GM23338 (cell line): ENCODE measurements around the gene CNTNAP2. TPM values are rescaled to one million over a fixed set of nuclear protein-coding genes. Genes with fewer than 3 reads are reported as not detected.

Experiments
- ATAC-seq: fragments of 200-7000 bp; cut with Tn5 transposase; 3 replicates; pipeline ENCODE4 v1.9.1; 2020
- DNase-seq: peaks from one replicate; pipeline ENCODE4 v3.0.0-alpha.2; 2015; ENCODE audit warnings: low spot score
- H2AFZ ChIP-seq: fragments of 200-600 bp; sonication (generic); 2 replicates; pipeline ENCODE4 v1.8.0; 2016; ENCODE audit warnings: antibody characterized with exemption, mild to moderate bottlenecking, moderate library complexity
- H3F3A ChIP-seq: fragments of 200-600 bp; sonication (generic); replicated peaks from 2 replicates; pipeline ENCODE4 v1.8.0; 2017; ENCODE audit warnings: antibody characterized with exemption, mixed run types, low read depth
- H3K27ac ChIP-seq: fragments of 200-600 bp; sonication (generic); 2 replicates; pipeline ENCODE4 v1.6.1; 2016; ENCODE audit warnings: low read depth
- H3K27me3 ChIP-seq: fragments of 200-600 bp; sonication (generic); 2 replicates; pipeline ENCODE4 v1.8.0; 2016; ENCODE audit warnings: mild to moderate bottlenecking, mixed run types, moderate library complexity; ENCODE audit not compliant: insufficient read depth
- H3K36me3 ChIP-seq: fragments of 200-600 bp; sonication (generic); 2 replicates; pipeline ENCODE4 v1.8.0; 2016; ENCODE audit warnings: mild to moderate bottlenecking; ENCODE audit not compliant: insufficient read depth
- H3K4me1 ChIP-seq: fragments of 200-600 bp; sonication (generic); 2 replicates; pipeline ENCODE4 v1.8.0; 2016; ENCODE audit warnings: mild to moderate bottlenecking, moderate library complexity; ENCODE audit not compliant: insufficient read depth
- H3K4me2 ChIP-seq: fragments of 200-600 bp; sonication (generic); 2 replicates; pipeline ENCODE4 v1.7.1; 2017; ENCODE audit warnings: mixed run types
- H3K4me3 ChIP-seq: fragments of 200-600 bp; sonication (generic); 2 replicates; pipeline ENCODE4 v1.6.1; 2016; ENCODE audit warnings: mixed run types
- H3K79me2 ChIP-seq: fragments of 200-600 bp; sonication (generic); replicated peaks from 2 replicates; pipeline ENCODE4 v1.8.0; 2017; ENCODE audit warnings: mild to moderate bottlenecking; ENCODE audit not compliant: insufficient read depth
- H3K9me2 ChIP-seq: fragments of 200-600 bp; sonication (generic); 2 replicates; pipeline ENCODE4 v1.8.0; 2017; ENCODE audit not compliant: insufficient read depth
- H4K20me1 ChIP-seq: fragments of 200-600 bp; sonication (generic); replicated peaks from 2 replicates; pipeline ENCODE4 v1.8.0; 2017; ENCODE audit warnings: mild to moderate bottlenecking; ENCODE audit not compliant: insufficient read depth
- H3K27ac Mint-ChIP-seq: 2 replicates; pipeline ENCODE4 v1.8.0; 2020; ENCODE audit warnings: inconsistent platforms, mild to moderate bottlenecking, moderate library complexity, mixed read lengths
- H3K27me3 Mint-ChIP-seq: 3 replicates; pipeline ENCODE4 v1.8.0; 2022; ENCODE audit warnings: low read depth, mild to moderate bottlenecking, moderate library complexity, mixed read lengths, inconsistent platforms; ENCODE audit not compliant: insufficient read depth, poor library complexity
- H3K36me3 Mint-ChIP-seq: 3 replicates; pipeline ENCODE4 v1.8.0; 2021; ENCODE audit warnings: low read depth, mild to moderate bottlenecking, inconsistent platforms, moderate library complexity, mixed read lengths
- H3K4me1 Mint-ChIP-seq: 3 replicates; pipeline ENCODE4 v1.8.0; 2020; ENCODE audit warnings: mild to moderate bottlenecking, inconsistent platforms, mixed read lengths
- H3K4me3 Mint-ChIP-seq: 3 replicates; pipeline ENCODE4 v1.8.0; 2021; ENCODE audit warnings: moderate library complexity, mild to moderate bottlenecking, inconsistent platforms, mixed read lengths
- H3K9me3 Mint-ChIP-seq: 3 replicates; pipeline ENCODE4 v1.8.0; 2020; ENCODE audit warnings: moderate library complexity, mild to moderate bottlenecking, inconsistent platforms, mixed read lengths
- CREB1 ChIP-seq: fragments of 250-450 bp; sonication (Bioruptor Pico); IDR thresholded peaks from 2 replicates; pipeline ENCODE4 v1.5.0; 2020; ENCODE audit warnings: low read depth, mild to moderate bottlenecking, moderate library complexity
- CTCF ChIP-seq, 2 experiments: fragments of 200-600 bp in 1 of 2; sonication (generic) in 1 of 2; conservative IDR thresholded peaks; 2 replicates each; pipeline versions ENCODE4 v1.5.1 to v1.6.1; 2016 to 2017; ENCODE audit warnings: antibody characterized with exemption in 2 of 2, low read depth in 2 of 2, mild to moderate bottlenecking in 2 of 2, moderate library complexity in 1 of 2
- ETS1 ChIP-seq: IDR thresholded peaks from 2 replicates; pipeline ENCODE4 v1.6.1; 2016; ENCODE audit warnings: antibody characterized with exemption
- EZH2 ChIP-seq: fragments of 200-600 bp; sonication (generic); IDR thresholded peaks from one replicate; pipeline ENCODE4 v1.8.0; 2017; ENCODE audit warnings: antibody characterized with exemption, mild to moderate bottlenecking, low read depth; ENCODE audit not compliant: unreplicated experiment
- EZH2phosphoT487 ChIP-seq: fragments of 200-600 bp; sonication (generic); IDR thresholded peaks from one replicate; pipeline ENCODE4 v1.8.1; 2018; ENCODE audit warnings: antibody characterized with exemption; ENCODE audit not compliant: unreplicated experiment
- POLR2AphosphoS5 ChIP-seq: IDR thresholded peaks from 2 replicates; pipeline ENCODE4 v1.6.1; 2016; ENCODE audit warnings: antibody characterized with exemption, low read depth
- STAT1 ChIP-seq: IDR thresholded peaks from one replicate; pipeline ENCODE4 v1.6.1; 2016; ENCODE audit warnings: antibody characterized with exemption; ENCODE audit not compliant: unreplicated experiment
- ZNF114 ChIP-seq: fragments of 250-450 bp; sonication (Bioruptor Pico); IDR thresholded peaks from 2 replicates; pipeline ENCODE4 v1.5.0; 2020; ENCODE audit warnings: mild to moderate bottlenecking, moderate library complexity
- ZNF331 ChIP-seq: fragments of 250-450 bp; sonication (Bioruptor Pico); IDR thresholded peaks from 2 replicates; pipeline ENCODE4 v1.5.0; 2020; ENCODE audit warnings: low read depth, mild to moderate bottlenecking, moderate library complexity
- ZNF462 ChIP-seq: fragments of 250-450 bp; sonication (Bioruptor Pico); IDR thresholded peaks from 2 replicates; pipeline ENCODE4 v1.5.0; 2020; ENCODE audit warnings: mild to moderate bottlenecking, moderate library complexity
- polyA plus RNA-seq: library from polyadenylated mRNA; unstranded; fragments of >200 nt; fragmentation: Nextera tagmentation; extraction: Ambion mirVana; gene quantifications from 2 replicates; pipeline ENCODE4 v1.2.1, GENCODE V29; 2016
- total RNA-seq: library from RNA; depleted of rRNA; stranded (reverse); fragments of >200 nt; shearing (Covaris generic); gene quantifications from 2 replicates; pipeline ENCODE4 v1.2.3, GENCODE V29; 2014

Gene CNTNAP2
- total and polyA plus RNA-seq, 2 experiments from 2014 or later: 38.2 to 61.3 TPM

GRCh38 chr7:148434887-148435286, 2318.3 kb downstream of the CNTNAP2 start:
- H3K9me3 Mint-ChIP-seq: peaks cover 6% of the 10 kb centered on the region; the same call in 1 of the 3 replicates
- H3K79me2 ChIP-seq: no peaks in the 10 kb centered on the region
- no peak overlapping the region for H3K4me2 ChIP-seq

GRCh38 chr7:148435715-148436114, 2319.1 kb downstream of the CNTNAP2 start:
- Mint-ChIP-seq H3K27ac (no peak overlapping the region), H3K4me1 (no peaks in the 10 kb centered on the region; the same call in 2 of the 3 replicates), H3K9me3 (peaks cover 2% of the 10 kb centered on the region; the same call in 1 of the 3 replicates), H3K27me3 (peaks cover 5% of the 10 kb centered on the region), H3K4me3 (no peak overlapping the region), H3K36me3 (no peaks in the 10 kb centered on the region)
- ATAC-seq (no peak), DNase-seq (no peak)
- Histone ChIP-seq H3K36me3 (no peaks in the 10 kb centered on the region), H3K4me2 (no peak overlapping the region), H3K4me3 (no peak overlapping the region), H3F3A (no peaks in the 10 kb centered on the region), H3K27me3 (no peaks in the 10 kb centered on the region), H3K4me1 (no peaks in the 10 kb centered on the region), H3K27ac (no peak overlapping the region), H3K9me2 (no peaks in the 10 kb centered on the region; the same call in 1 of the 2 replicates), H4K20me1 (no peaks in the 10 kb centered on the region), H3K79me2 (no peaks in the 10 kb centered on the region), H2AFZ (no peak overlapping the region)
- TF ChIP-seq EZH2 (no peak), CREB1 (CRISPR knock-in tag) (no peak), STAT1 (no peak), ZNF462 (CRISPR knock-in tag) (no peak), CTCF (conservative IDR thresholded peaks at IDR 0.05; ENCODE audit: low read depth in 2 of 2) (no peak), EZH2phosphoT487 (no peak), ZNF331 (CRISPR knock-in tag) (no peak), ZNF114 (CRISPR knock-in tag) (no peak)

More at GRCh38 chr7:148434887-148435286, 2318.3 kb downstream of the CNTNAP2 start:
- Histone ChIP-seq H2AFZ (0 out of 2 replicates have a peak overlapping the region, but pooled peaks have one; percentile 23), H4K20me1 (no peaks in the 10 kb centered on the region), H3K4me3 (no peak overlapping the region), H3K27ac (no peak overlapping the region), H3F3A (no peaks in the 10 kb centered on the region), H3K36me3 (no peaks in the 10 kb centered on the region), H3K4me1 (no peaks in the 10 kb centered on the region), H3K9me2 (no peaks in the 10 kb centered on the region; the same call in 1 of the 2 replicates), H3K27me3 (no peaks in the 10 kb centered on the region)
- ATAC-seq: no peak
- TF ChIP-seq ETS1 (no peak), ZNF114 (CRISPR knock-in tag) (no peak), POLR2AphosphoS5 (no peak), CREB1 (CRISPR knock-in tag) (no peak)
- Mint-ChIP-seq H3K4me1 (no peaks in the 10 kb centered on the region; the same call in 2 of the 3 replicates), H3K36me3 (0 out of 3 replicates have a peak, but pooled peaks cover 3% of the 10 kb centered on the region), H3K4me3 (no peak overlapping the region), H3K27ac (no peak overlapping the region), H3K27me3 (peaks cover 5% of the 10 kb centered on the region)
- no peak for DNase-seq
